VCaP (cell line): ENCODE measurements around the gene R3HDM2.

Source experiments
- H3K27ac ChIP-seq: fragments of 450-650 bp; 2 replicates; pipeline ENCODE4 v1.5.1; 2017
- CTCF ChIP-seq: fragments of 450-650 bp; conservative IDR thresholded peaks from 2 replicates; pipeline ENCODE4 v1.5.1; 2017; ENCODE audit warnings: mild to moderate bottlenecking, moderate library complexity

The R3HDM2 gene

GRCh38 chr12:57390174-57390573 lies 40.7 kb downstream of the R3HDM2 start:
- H3K27ac ChIP-seq, result no peak overlapping the region
- TF ChIP-seq CTCF, result no peak

- no peak overlapping the region for H3K27ac ChIP-seq
- no peak for TF ChIP-seq CTCF
These were observed 41.8 kb downstream of the R3HDM2 start for GRCh38 chr12:57389033-57389432.

- TF ChIP-seq CTCF, result no peak
- H3K27ac ChIP-seq, result no peak overlapping the region
These were observed 42.4 kb downstream of the R3HDM2 start for GRCh38 chr12:57388425-57388824.

- no peak overlapping the region for H3K27ac ChIP-seq
- no peak for TF ChIP-seq CTCF
These were observed 44.6 kb downstream of the R3HDM2 start for GRCh38 chr12:57386187-57386720.

DNA sequence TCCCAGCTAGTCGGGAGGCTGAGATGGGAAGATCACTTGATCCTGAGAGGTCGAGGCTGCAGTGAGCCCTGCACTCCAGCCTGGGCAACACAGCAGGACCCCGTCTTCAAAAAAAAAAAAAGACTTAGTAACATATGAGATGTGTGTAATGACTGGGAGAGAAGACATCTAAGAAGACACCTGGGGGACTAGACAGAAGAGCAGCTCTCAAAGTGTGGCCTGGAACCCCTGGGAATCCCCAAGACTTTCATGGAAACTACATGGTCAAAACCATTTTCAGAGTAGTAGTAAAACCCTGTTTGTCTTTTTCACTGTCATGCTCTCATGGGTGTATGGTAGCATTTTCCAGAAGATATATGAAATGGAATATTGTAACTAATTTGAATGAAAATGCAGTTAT lies 45.3 kb downstream of the R3HDM2 start:
- TF ChIP-seq CTCF, result no peak
- no peak overlapping the region for H3K27ac ChIP-seq

GRCh38 chr12:57384478-57384877 lies 46.4 kb downstream of the R3HDM2 start:
- H3K27ac ChIP-seq, result no peak overlapping the region
- no peak for TF ChIP-seq CTCF

- no peak overlapping the region for H3K27ac ChIP-seq
These were observed 49.1 kb downstream of the R3HDM2 start for GRCh38 chr12:57381693-57382220.

More at GRCh38 chr12:57381693-57382220, 49.1 kb downstream of the R3HDM2 start:
- TF ChIP-seq CTCF, result no peak
